Measurements from ENCODE around the gene GINS2.

The GINS2 gene

GRCh38 chr16:85627089-85627488, 61.7 kb downstream of the GINS2 start:
- Histone ChIP-seq H3K4me3 (ENCODE audit: low read depth in 1 of 2, low read length in 2 of 2) (no peak overlapping the region), H3K36me3 (ENCODE audit: control insufficient read depth in 1 of 2, insufficient read depth in 2 of 2, low read length in 2 of 2) (peaks cover 0 to 3% of the 10 kb centered on the region in 2 donors), H3K27me3 (ENCODE audit: low read depth, low read length) (no peaks in the 10 kb centered on the region), H3K9me3 (ENCODE audit: control insufficient read depth in 1 of 2, low read length in 2 of 2) (no peaks in the 10 kb centered on the region), H3K27ac (ENCODE audit: low read length) (no peak overlapping the region), H3K4me1 (ENCODE audit: control insufficient read depth in 1 of 2, insufficient read depth in 2 of 2, low read length in 2 of 2) (peaks cover 7 to 30% of the 10 kb centered on the region in 2 donors)
